ENCODE measurements around the gene ERBB4. TPM values are rescaled to one million over a fixed set of nuclear protein-coding genes. Genes with fewer than 3 reads are reported as not detected.

ERBB4 gene
- total RNA-seq, 1 donor from 2014 or later, result 9.9 TPM

DNA sequence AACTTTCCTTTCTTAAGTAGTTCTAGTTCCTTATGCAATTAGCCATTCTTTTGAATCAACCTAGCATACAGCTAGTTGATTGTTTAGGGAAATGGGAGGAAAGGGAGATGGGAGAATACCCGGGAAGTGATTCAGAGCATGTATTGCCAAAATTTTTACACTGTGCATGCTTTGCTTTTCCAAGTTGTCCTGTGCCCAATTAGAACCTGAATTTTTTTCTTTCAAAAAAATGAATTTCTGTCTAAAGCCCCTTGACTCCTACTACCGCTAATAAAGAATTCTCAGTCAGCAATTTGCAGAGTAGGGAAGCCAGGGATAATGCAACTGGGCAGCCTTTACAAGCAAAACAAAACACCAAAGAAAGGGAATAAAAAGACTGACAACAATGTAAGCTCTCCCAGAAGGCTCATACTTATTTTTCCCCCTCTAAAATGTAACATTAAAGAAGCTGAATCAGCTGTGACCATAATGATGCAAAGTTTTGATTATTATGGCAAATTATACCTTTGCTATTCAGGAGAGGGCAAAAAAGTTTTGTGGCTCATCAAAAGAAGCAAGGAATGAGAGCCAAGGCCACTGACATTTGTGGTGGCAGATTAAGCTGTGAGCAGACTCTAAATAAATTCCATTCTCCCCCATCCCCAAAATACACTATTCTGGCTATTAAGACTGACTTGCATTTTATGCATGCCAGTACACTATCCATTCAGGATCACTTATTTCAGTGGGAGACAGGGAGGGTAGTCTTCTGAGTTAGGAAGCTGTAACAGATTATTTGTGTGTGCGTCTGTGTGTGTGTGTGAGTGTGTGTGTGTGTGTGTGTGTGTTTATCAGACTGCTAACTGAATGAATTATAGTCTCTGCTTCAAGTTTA lies 174.3 kb downstream of the ERBB4 start:
- peaks cover 4% of the 10 kb centered on the region for H3K36me3 Mint-ChIP-seq
- H3K4me1 Mint-ChIP-seq (ENCODE audit: unreplicated experiment), result peaks cover 22% of the 10 kb centered on the region
- no peak overlapping the region for H3K4me3 Mint-ChIP-seq
- no peak overlapping the region for H3K27ac Mint-ChIP-seq
- H3K9me3 Mint-ChIP-seq, result peaks cover 5% of the 10 kb centered on the region
- DNase-seq (ENCODE audit: extremely low spot score, unreplicated experiment), result no peak
- no peaks in the 10 kb centered on the region for H3K27me3 Mint-ChIP-seq
- no peak for TF ChIP-seq CTCF (conservative IDR thresholded peaks at IDR 0.05)

DNA sequence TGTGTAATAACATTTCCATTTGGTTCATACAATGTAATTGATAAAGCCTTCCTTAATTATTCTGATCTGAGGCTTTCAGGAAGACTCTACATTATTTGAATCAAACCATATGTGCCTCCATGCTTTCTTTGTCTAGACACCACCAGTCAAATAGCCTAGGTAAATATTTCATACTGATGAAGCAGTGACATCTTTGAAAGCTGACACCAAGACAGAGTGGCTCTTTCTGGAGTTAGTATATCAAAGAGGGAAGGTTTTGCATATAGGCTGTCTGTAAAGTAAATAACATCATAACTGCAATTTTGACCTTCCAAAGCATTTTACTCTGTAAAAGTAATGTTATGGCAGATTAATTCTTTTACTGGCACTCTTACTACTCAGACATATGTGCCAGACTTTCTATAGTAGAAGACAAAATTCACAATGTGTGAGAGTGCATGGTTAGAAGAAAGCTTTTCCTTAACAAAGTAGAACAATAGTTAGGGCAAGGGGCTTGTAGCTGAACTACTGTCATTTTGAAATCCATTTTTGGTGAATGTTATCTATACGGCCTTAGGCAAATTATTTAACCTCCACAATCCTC lies 177.3 kb downstream of the ERBB4 start:
- TF ChIP-seq CTCF (conservative IDR thresholded peaks at IDR 0.05), result no peak
- Mint-ChIP-seq H3K4me1 (ENCODE audit: unreplicated experiment) (peaks cover 35% of the 10 kb centered on the region), H3K4me3 (no peak overlapping the region), H3K36me3 (no peaks in the 10 kb centered on the region), H3K27me3 (no peaks in the 10 kb centered on the region), H3K27ac (no peak overlapping the region), H3K9me3 (no peaks in the 10 kb centered on the region)
- DNase-seq (ENCODE audit: extremely low spot score, unreplicated experiment), result no peak

- TF ChIP-seq CTCF (conservative IDR thresholded peaks at IDR 0.05), result no peak
- peaks cover 39% of the 10 kb centered on the region for H3K4me1 Mint-ChIP-seq (ENCODE audit: unreplicated experiment)
- H3K4me3 Mint-ChIP-seq, result peak overlapping the region; percentile 8
- H3K27me3 Mint-ChIP-seq, result no peaks in the 10 kb centered on the region
- no peaks in the 10 kb centered on the region for H3K36me3 Mint-ChIP-seq
- peak overlapping the region; percentile 12 for H3K27ac Mint-ChIP-seq
- no peak for DNase-seq (ENCODE audit: extremely low spot score, unreplicated experiment)
- no peaks in the 10 kb centered on the region for H3K9me3 Mint-ChIP-seq
Measured at GRCh38 chr2:212360068-212360460, 178.5 kb downstream of the ERBB4 start.

GRCh38 chr2:212359425-212360067 lies 179.1 kb downstream of the ERBB4 start:
- H3K36me3 Mint-ChIP-seq, result no peaks in the 10 kb centered on the region
- TF ChIP-seq CTCF (conservative IDR thresholded peaks at IDR 0.05), result no peak
- DNase-seq (ENCODE audit: extremely low spot score, unreplicated experiment), result no peak
- H3K9me3 Mint-ChIP-seq, result no peaks in the 10 kb centered on the region
- H3K4me3 Mint-ChIP-seq, result peak overlapping the region; percentile 34
- H3K27me3 Mint-ChIP-seq, result no peaks in the 10 kb centered on the region
- H3K27ac Mint-ChIP-seq, result peak overlapping the region; percentile 12
- H3K4me1 Mint-ChIP-seq (ENCODE audit: unreplicated experiment), result peaks cover 37% of the 10 kb centered on the region

DNA sequence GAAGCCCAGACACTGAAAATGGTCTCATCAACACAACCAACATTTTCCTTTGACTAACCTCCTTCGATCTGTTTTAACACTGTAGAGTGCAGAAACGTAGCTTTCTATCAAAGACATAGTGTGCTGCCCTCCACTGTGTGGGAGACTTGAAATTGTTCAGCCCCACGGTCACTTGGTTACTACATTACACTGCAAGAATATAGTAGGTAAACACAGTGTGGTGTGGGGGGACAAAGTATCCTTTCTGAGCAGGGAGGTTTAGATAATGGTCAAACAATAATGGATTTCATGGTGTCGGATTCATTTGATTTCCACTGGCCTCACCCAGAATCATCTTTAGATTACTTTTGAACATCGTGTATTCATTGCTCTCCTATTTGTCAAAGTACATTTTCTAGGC lies 181.0 kb downstream of the ERBB4 start:
- Mint-ChIP-seq H3K4me1 (ENCODE audit: unreplicated experiment) (peaks cover 38% of the 10 kb centered on the region), H3K36me3 (no peaks in the 10 kb centered on the region), H3K27me3 (no peaks in the 10 kb centered on the region), H3K27ac (peak overlapping the region; percentile 51), H3K4me3 (peak overlapping the region; percentile 6), H3K9me3 (no peaks in the 10 kb centered on the region)
- DNase-seq (ENCODE audit: extremely low spot score, unreplicated experiment), result no peak
- no peak for TF ChIP-seq CTCF (conservative IDR thresholded peaks at IDR 0.05)

Measured in type B pancreatic cell (in vitro differentiated cells).